PC-9 (cell line): ENCODE data around the gene TBC1D5. TPM values are rescaled to one million over a fixed set of nuclear protein-coding genes. Genes with fewer than 3 reads are reported as not detected.

Source experiments
- BruUV-seq: library from RNA; stranded (reverse); fragments of 400-500 nt; replicated peaks from 2 replicates; lab custom pipeline; 2021; lab: Mats Ljungman, UMichigan
- CTCF ChIA-PET: fragments of 300-600 bp; sonication (Branson Sonifier 250); formaldehyde crosslinking; loops from one replicate; lab custom pipeline; 2022; ENCODE audit warnings: antibody characterized with exemption; lab: Charles Lee
- POLR2A ChIA-PET: fragments of 300-600 bp; sonication (Branson Sonifier 250); formaldehyde crosslinking; loops from one replicate; lab custom pipeline; 2022; ENCODE audit warnings: antibody characterized with exemption; ENCODE audit not compliant: unreplicated experiment; lab: Charles Lee
- DNase-seq, 2 experiments: peaks; one replicate each; pipeline versions ENCODE4 v3.0.0 to v3.0.0-alpha.2; 2015 to 2022; ENCODE audit warnings: mixed read lengths in 1 of 2
- H2AFZ ChIP-seq: fragments of 200-600 bp; sonication (generic); 2 replicates; pipeline ENCODE4 v1.8.1; 2017; ENCODE audit warnings: antibody characterized with exemption
- H3F3A ChIP-seq: fragments of 200-600 bp; sonication (generic); 2 replicates; pipeline ENCODE4 v1.8.1; 2017; ENCODE audit warnings: antibody characterized with exemption, mild to moderate bottlenecking, low read depth; ENCODE audit not compliant: insufficient read depth
- H3K27ac ChIP-seq: fragments of 200-600 bp; sonication (generic); 2 replicates; pipeline ENCODE4 v1.6.1; 2016; ENCODE audit warnings: mixed run types
- H3K27me3 ChIP-seq: fragments of 200-600 bp; sonication (generic); 2 replicates; pipeline ENCODE4 v1.6.1; 2016; ENCODE audit warnings: low read depth, mixed run types; ENCODE audit not compliant: insufficient read depth
- H3K36me3 ChIP-seq: fragments of 200-600 bp; sonication (generic); 2 replicates; pipeline ENCODE4 v1.6.1; 2016; ENCODE audit warnings: low read depth, mixed run types
- H3K4me1 ChIP-seq: fragments of 200-600 bp; sonication (generic); replicated peaks from 2 replicates; pipeline ENCODE4 v1.6.1; 2016; ENCODE audit warnings: mixed run types; ENCODE audit not compliant: insufficient read depth
- H3K4me2 ChIP-seq: fragments of 200-600 bp; sonication (generic); 2 replicates; pipeline ENCODE4 v1.6.1; 2017; ENCODE audit warnings: mixed run types
- H3K4me3 ChIP-seq: fragments of 200-600 bp; sonication (generic); 2 replicates; pipeline ENCODE4 v1.6.1; 2016; ENCODE audit warnings: mixed run types
- H3K79me2 ChIP-seq: fragments of 200-600 bp; sonication (generic); 2 replicates; pipeline ENCODE4 v1.6.1; 2017; ENCODE audit warnings: low read depth, mixed run types
- H3K9me2 ChIP-seq: fragments of 200-600 bp; sonication (generic); 2 replicates; pipeline ENCODE4 v1.8.1; 2017; ENCODE audit warnings: mild to moderate bottlenecking; ENCODE audit not compliant: insufficient read depth
- H3K9me3 ChIP-seq: fragments of 200-600 bp; sonication (generic); 2 replicates; pipeline ENCODE4 v1.8.1; 2016; ENCODE audit warnings: low read depth; ENCODE audit not compliant: insufficient read depth
- H4K20me1 ChIP-seq: fragments of 200-600 bp; sonication (generic); 2 replicates; pipeline ENCODE4 v1.8.1; 2017; ENCODE audit not compliant: insufficient read depth
- CTCF ChIP-seq: fragments of 200-600 bp; sonication (generic); conservative IDR thresholded peaks from 2 replicates; pipeline ENCODE4 v1.6.1; 2017; ENCODE audit warnings: mixed run types, antibody characterized with exemption, mild to moderate bottlenecking, moderate library complexity
- EZH2 ChIP-seq: fragments of 200-600 bp; sonication (generic); IDR thresholded peaks from 2 replicates; pipeline ENCODE4 v1.8.0; 2017; ENCODE audit warnings: antibody characterized with exemption, low read depth
- intact Hi-C: fragments of 100-400 bp; cut with micrococcal nuclease; formaldehyde crosslinking; loops from one replicate; pipeline ENCODE4 v1.10.0; 2022; ENCODE audit not compliant: unreplicated experiment
- total RNA-seq: library from RNA; stranded (reverse); gene quantifications from 2 replicates; pipeline ENCODE4 v1.2.3, GENCODE V29; 2021

Gene TBC1D5
- total RNA-seq, 1 experiment from 2014 or later: 54.0 TPM

GRCh38 chr3:17153209-17153608, 589.2 kb downstream of the TBC1D5 start:
- intact Hi-C loops: no loop called here
- TF ChIP-seq CTCF (no peak), EZH2 (no peak)
- no TSS peak for BruUV-seq
- Histone ChIP-seq H3K36me3 (no peaks in the 10 kb centered on the region), H3F3A (no peaks in the 10 kb centered on the region), H3K4me1 (no peaks in the 10 kb centered on the region), H3K9me2 (no peaks in the 10 kb centered on the region), H2AFZ (no peak overlapping the region), H3K4me3 (no peak overlapping the region), H3K4me2 (no peak overlapping the region), H3K27ac (no peak overlapping the region), H3K9me3 (no peaks in the 10 kb centered on the region), H4K20me1 (no peaks in the 10 kb centered on the region), H3K79me2 (no peaks in the 10 kb centered on the region), H3K27me3 (no peaks in the 10 kb centered on the region)
- POLR2A ChIA-PET: no interaction called here
- CTCF ChIA-PET: no interaction called here
- DNase-seq: no peak

GRCh38 chr3:17151598-17152373, 590.6 kb downstream of the TBC1D5 start:
- H4K20me1 ChIP-seq: no peaks in the 10 kb centered on the region
- no peak overlapping the region for H3K27ac ChIP-seq
- H3K36me3 ChIP-seq: no peaks in the 10 kb centered on the region
- H3K79me2 ChIP-seq: no peaks in the 10 kb centered on the region
- ChIA-PET POLR2A (interaction anchor here (0.8 kb wide), 1 partner anchor 37 kb away, joined by 7 read pairs; no protein-coding TSS in a partner anchor), CTCF (interaction anchor here (0.5 kb wide), 1 partner anchor 1237 kb away, joined by 7 read pairs; no protein-coding TSS in a partner anchor)
- H3K4me2 ChIP-seq: no peak overlapping the region
- H3K27me3 ChIP-seq: no peaks in the 10 kb centered on the region
- H3K9me3 ChIP-seq: no peaks in the 10 kb centered on the region
- no TSS peak for BruUV-seq
- intact Hi-C loops: no loop called here
- no peak overlapping the region for H2AFZ ChIP-seq
- no peak for DNase-seq
- H3K4me1 ChIP-seq: no peaks in the 10 kb centered on the region
- no peaks in the 10 kb centered on the region for H3K9me2 ChIP-seq
- no peaks in the 10 kb centered on the region for H3F3A ChIP-seq
- TF ChIP-seq CTCF: no peak
- TF ChIP-seq EZH2: no peak
- H3K4me3 ChIP-seq: no peak overlapping the region

- no peaks in the 10 kb centered on the region for H3K27me3 ChIP-seq
- no TSS peak for BruUV-seq
- DNase-seq: no peak
- ChIA-PET POLR2A (no interaction called here), CTCF (no interaction called here)
- no peaks in the 10 kb centered on the region for H3K79me2 ChIP-seq
- no peak overlapping the region for H3K4me3 ChIP-seq
- H3K36me3 ChIP-seq: no peaks in the 10 kb centered on the region
- H3K4me1 ChIP-seq: no peaks in the 10 kb centered on the region
- H3F3A ChIP-seq: no peaks in the 10 kb centered on the region
- no peak overlapping the region for H3K27ac ChIP-seq
- H4K20me1 ChIP-seq: no peaks in the 10 kb centered on the region
- intact Hi-C loops: no loop called here
- no peaks in the 10 kb centered on the region for H3K9me2 ChIP-seq
- H3K9me3 ChIP-seq: no peaks in the 10 kb centered on the region
- H3K4me2 ChIP-seq: no peak overlapping the region
- no peak overlapping the region for H2AFZ ChIP-seq
- TF ChIP-seq CTCF: no peak
- no peak for TF ChIP-seq EZH2
Observed at GRCh38 chr3:17149076-17149475, 593.4 kb downstream of the TBC1D5 start.
